Prostate gland (tissue), 2 donors: Measurements from ENCODE around the gene PLCH1.

Experiments
- CTCF ChIP-seq, 4 experiments: fragments of 200-600 bp in 2 of 4; fragments of 450-650 bp in 2 of 4; sonication (generic) in 2 of 4; IDR thresholded peaks; 1 replicate in 3 of 4; 2 replicates in 1 of 4; pipeline ENCODE4 v1.5.1; 2016 to 2019; ENCODE audit warnings: antibody characterized with exemption in 4 of 4, mild to moderate bottlenecking in 2 of 4, moderate library complexity in 2 of 4
- POLR2A ChIP-seq: fragments of 450-650 bp; IDR thresholded peaks from one replicate; pipeline ENCODE4 v1.6.1; 2016; ENCODE audit warnings: antibody characterized with exemption, mild to moderate bottlenecking

GRCh38 chr3:155683344-155683720 is 61.5 kb downstream of the PLCH1 start:
- TF ChIP-seq CTCF (IDR thresholded peaks at IDR 0.05) (no peak), POLR2A (no peak)
